Measurements from ENCODE around the gene MESP2.

Gene MESP2

GRCh38 chr15:89802986-89803824, 27.1 kb downstream of the MESP2 start:
- no peak for DNase-seq

GRCh38 chr15:89803941-89804800, 28.0 kb downstream of the MESP2 start:
- no peak for DNase-seq

- DNase-seq, result no peak
These were observed 29.4 kb downstream of the MESP2 start for GRCh38 chr15:89805241-89806209.

GRCh38 chr15:89806210-89806558, 30.1 kb downstream of the MESP2 start:
- DNase-seq, result no peak

GRCh38 chr15:89806559-89807550, 30.7 kb downstream of the MESP2 start:
- DNase-seq, result no peak

- no peak for DNase-seq
These were observed 31.6 kb downstream of the MESP2 start for GRCh38 chr15:89807689-89808088.

- no peak for DNase-seq
These were observed 32.2 kb downstream of the MESP2 start for GRCh38 chr15:89808160-89808870.

- DNase-seq, result no peak
These were observed 33.1 kb downstream of the MESP2 start for GRCh38 chr15:89809093-89809786.

- no peak for DNase-seq
These were observed 33.6 kb downstream of the MESP2 start for GRCh38 chr15:89809787-89810148.

GRCh38 chr15:89810837-89811236, 34.7 kb downstream of the MESP2 start:
- DNase-seq, result no peak

- DNase-seq, result no peak
These were observed 36.1 kb downstream of the MESP2 start for GRCh38 chr15:89812011-89812846.

- DNase-seq, result no peak
These were observed 36.8 kb downstream of the MESP2 start for GRCh38 chr15:89812847-89813320.

- no peak for DNase-seq
These were observed 37.4 kb downstream of the MESP2 start for GRCh38 chr15:89813381-89814111.

- DNase-seq, result no peak
These were observed 38.1 kb downstream of the MESP2 start for GRCh38 chr15:89814112-89814742.

GRCh38 chr15:89815769-89816168, 39.6 kb downstream of the MESP2 start:
- DNase-seq, result no peak

- no peak for DNase-seq
These were observed 41.7 kb downstream of the MESP2 start for GRCh38 chr15:89817701-89818280.

GRCh38 chr15:89818287-89818686, 42.2 kb downstream of the MESP2 start:
- no peak for DNase-seq
